HCT116 (cell line): Measurements from ENCODE around the gene NFATC1. TPM values are rescaled to one million over a fixed set of nuclear protein-coding genes. Genes with fewer than 3 reads are reported as not detected.

Experiments
- ATAC-seq: fragments of 200-7000 bp; cut with Tn5 transposase; 2 replicates; pipeline ENCODE4 v1.9.1; 2020; ENCODE audit warnings: mild to moderate bottlenecking, moderate library complexity
- BruUV-seq: library from RNA; stranded (reverse); fragments of 400-500 nt; replicated peaks from 2 replicates; lab custom pipeline; 2021; lab: Mats Ljungman, UMichigan
- CTCF ChIA-PET: fragments of 300-600 bp; sonication (Branson Sonifier 250); formaldehyde crosslinking; loops from one replicate; lab custom pipeline; 2021; ENCODE audit warnings: antibody characterized with exemption; lab: Charles Lee
- POLR2A ChIA-PET: fragments of 300-600, 350-600 bp; sonication (Branson Sonifier 250); formaldehyde crosslinking; loops from one replicate; lab custom pipeline; 2021; ENCODE audit warnings: antibody characterized with exemption; lab: Charles Lee
- RAD21 ChIA-PET, 2 experiments: fragments of 300-600 bp; sonication (Branson Sonifier 250); formaldehyde crosslinking; loops; one replicate each; lab custom pipeline; 2023; ENCODE audit warnings: low total read pairs in 2 of 2; ENCODE audit not compliant: uncharacterized antibody in 2 of 2, unreplicated experiment in 2 of 2, low non-redundant PET in 1 of 2; lab: Charles Lee
- DNase-seq: peaks from one replicate; pipeline ENCODE4 v3.0.0-alpha.2; 2010; ENCODE audit warnings: low read depth, low spot score
- H2AFZ ChIP-seq: fragments of 200-600 bp; shearing (Covaris generic), sonication (generic); 2 replicates; pipeline ENCODE4 v1.6.1; 2017; ENCODE audit warnings: low read depth, mixed run types, mixed read lengths, antibody characterized with exemption, low read length; ENCODE audit not compliant: poor library complexity, severe bottlenecking
- H3K27ac ChIP-seq: 2 replicates; pipeline ENCODE4 v1.5.1; 2012; ENCODE audit warnings: low read depth, low read length
- H3K27me3 ChIP-seq: fragments of 200-600 bp; sonication (generic); 2 replicates; pipeline ENCODE4 v1.6.1; 2016; ENCODE audit warnings: mixed run types, low read length, mixed read lengths; ENCODE audit not compliant: insufficient read depth
- H3K36me3 ChIP-seq, 2 experiments: fragments of 200-500 bp in 1 of 2; fragments of 200-600 bp in 1 of 2; sonication (Bioruptor generic) in 1 of 2; sonication (generic) in 1 of 2; 2 replicates each; pipeline versions ENCODE4 v1.5.1 to v1.6.1; 2014 to 2016; ENCODE audit warnings: low read length in 2 of 2, inconsistent platforms in 1 of 2, mixed read lengths in 1 of 2, mixed run types in 1 of 2; ENCODE audit not compliant: insufficient read depth in 2 of 2, control insufficient read depth in 1 of 2
- H3K4me1 ChIP-seq, 2 experiments: fragments of 200-600 bp in 1 of 2; sonication (generic) in 1 of 2; 2 replicates each; pipeline versions ENCODE4 v1.5.1 to v1.6.1; 2012 to 2017; ENCODE audit warnings: low read length in 2 of 2, inconsistent platforms in 1 of 2, mild to moderate bottlenecking in 1 of 2, mixed read lengths in 1 of 2, mixed run types in 1 of 2, moderate library complexity in 1 of 2; ENCODE audit not compliant: insufficient read depth in 2 of 2, control insufficient read depth in 1 of 2
- H3K4me2 ChIP-seq: fragments of 200-600 bp; sonication (generic); 2 replicates; pipeline ENCODE4 v1.6.1; 2017; ENCODE audit warnings: mixed run types, low read length, mixed read lengths
- H3K4me3 ChIP-seq, 2 experiments: fragments of 200-600 bp in 1 of 2; sonication (generic) in 1 of 2; replicated peaks in 1 of 2; 2 replicates each; pipeline ENCODE4 v1.5.1; 2011 to 2016; ENCODE audit warnings: low read length in 2 of 2, control low read depth in 1 of 2, low read depth in 1 of 2, mild to moderate bottlenecking in 1 of 2, mixed read lengths in 1 of 2, mixed run types in 1 of 2
- H3K79me2 ChIP-seq: fragments of 200-600 bp; sonication (generic); 2 replicates; pipeline ENCODE4 v1.6.1; 2017; ENCODE audit warnings: mild to moderate bottlenecking, mixed run types, low read length, moderate library complexity, mixed read lengths; ENCODE audit not compliant: insufficient read depth
- H3K9ac ChIP-seq: fragments of 200-600 bp; sonication (generic); 2 replicates; pipeline ENCODE4 v1.6.1; 2016; ENCODE audit warnings: low read length, mixed read lengths
- H3K9me2 ChIP-seq: fragments of 200-600 bp; sonication (generic), shearing (Covaris generic); 2 replicates; pipeline ENCODE4 v1.6.1; 2017; ENCODE audit warnings: mixed run types, mild to moderate bottlenecking, moderate library complexity; ENCODE audit not compliant: insufficient read depth
- H3K9me3 ChIP-seq, 2 experiments: fragments of 200-500 bp in 1 of 2; fragments of 200-600 bp in 1 of 2; sonication (Bioruptor generic) in 1 of 2; sonication (generic) in 1 of 2; 2 replicates each; pipeline ENCODE4 v1.6.1; 2014 to 2017; ENCODE audit warnings: low read length in 2 of 2, mixed read lengths in 2 of 2, inconsistent platforms in 1 of 2, low read depth in 1 of 2, mild to moderate bottlenecking in 1 of 2, mixed run types in 1 of 2, moderate library complexity in 1 of 2; ENCODE audit not compliant: control insufficient read depth in 1 of 2, insufficient read depth in 1 of 2
- H4K20me1 ChIP-seq: fragments of 200-600 bp; sonication (generic), shearing (Covaris generic); 2 replicates; pipeline ENCODE4 v1.6.1; 2017; ENCODE audit warnings: mixed run types, mild to moderate bottlenecking, moderate library complexity; ENCODE audit not compliant: insufficient read depth
- CBX3 ChIP-seq: IDR thresholded peaks from 2 replicates; pipeline ENCODE4 v1.6.1; 2012; ENCODE audit warnings: low read depth
- FOSL1 ChIP-seq: IDR thresholded peaks from 2 replicates; pipeline ENCODE4 v1.6.1; 2012; ENCODE audit warnings: low read depth
- POLR2AphosphoS5 ChIP-seq: IDR thresholded peaks from 2 replicates; pipeline ENCODE4 v1.6.1; 2011; ENCODE audit warnings: mild to moderate bottlenecking, low read depth, low read length, moderate library complexity
- RAD21 ChIP-seq: IDR thresholded peaks from 2 replicates; pipeline ENCODE4 v1.6.1; 2012; ENCODE audit warnings: low read depth, mild to moderate bottlenecking
- REST ChIP-seq: IDR thresholded peaks from 2 replicates; pipeline ENCODE4 v1.6.1; 2012; ENCODE audit warnings: low read depth
- SIN3A ChIP-seq: IDR thresholded peaks from 2 replicates; pipeline ENCODE4 v1.6.1; 2012; ENCODE audit warnings: low read depth
- SP1 ChIP-seq: IDR thresholded peaks from 2 replicates; pipeline ENCODE4 v1.6.1; 2012; ENCODE audit warnings: low read depth
- SRF ChIP-seq: IDR thresholded peaks from 2 replicates; pipeline ENCODE4 v1.6.1; 2012; ENCODE audit warnings: low read depth
- YY1 ChIP-seq: IDR thresholded peaks from 2 replicates; pipeline ENCODE4 v1.6.1; 2011; ENCODE audit warnings: low read length, low read depth, moderate library complexity, mild to moderate bottlenecking; ENCODE audit not compliant: insufficient replicate concordance; ENCODE audit errors: extremely low read depth
- ZBTB33 ChIP-seq: IDR thresholded peaks from 2 replicates; pipeline ENCODE4 v1.6.1; 2011; ENCODE audit warnings: mild to moderate bottlenecking, low read length, moderate library complexity; ENCODE audit not compliant: insufficient replicate concordance; ENCODE audit errors: extremely low read depth
- ZFX ChIP-seq: fragments of 450-650 bp; IDR thresholded peaks from 2 replicates; pipeline ENCODE4 v1.6.1; 2017
- intact Hi-C: fragments of 100-400 bp; cut with micrococcal nuclease; formaldehyde crosslinking; loops from 2 replicates; pipeline ENCODE4 v1.10.0; 2022
- total RNA-seq: library from RNA; stranded (reverse); gene quantifications from one replicate; pipeline ENCODE4 v1.2.1, GENCODE V29; 2021; ENCODE audit not compliant: unreplicated experiment
- TF ChIP-seq, protein P1 (sequence below): IDR thresholded peaks from 2 replicates; pipeline ENCODE4 v1.6.1; 2012
- TF ChIP-seq, protein P2 (sequence below), 3 experiments: fragments of 200-600 bp in 1 of 3; sonication (generic) in 1 of 3; IDR thresholded peaks in 2 of 3; conservative IDR thresholded peaks in 1 of 3; 2 replicates each; pipeline ENCODE4 v1.5.1; 2012 to 2017; ENCODE audit warnings: low read depth in 2 of 3, low read length in 2 of 3, antibody characterized with exemption in 1 of 3, borderline replicate concordance in 1 of 3, control low read depth in 1 of 3, mild to moderate bottlenecking in 1 of 3, mixed read lengths in 1 of 3, mixed run types in 1 of 3, moderate library complexity in 1 of 3; ENCODE audit not compliant: insufficient read depth in 1 of 3
- TF ChIP-seq, protein P3 (sequence below): IDR thresholded peaks from 2 replicates; pipeline ENCODE4 v1.6.1; 2012

NFATC1 gene
- total RNA-seq, 1 experiment from 2014 or later: 20.8 TPM

- H3K9ac ChIP-seq: no peak overlapping the region
These were observed 43.3 kb downstream of the NFATC1 start for GRCh38 chr18:79438898-79439627.

More at GRCh38 chr18:79438898-79439627, 43.3 kb downstream of the NFATC1 start:
- ATAC-seq: no peak
- intact Hi-C loops: no loop called here
- TF ChIP-seq SP1: no peak
- TF ChIP-seq, protein P1, sequence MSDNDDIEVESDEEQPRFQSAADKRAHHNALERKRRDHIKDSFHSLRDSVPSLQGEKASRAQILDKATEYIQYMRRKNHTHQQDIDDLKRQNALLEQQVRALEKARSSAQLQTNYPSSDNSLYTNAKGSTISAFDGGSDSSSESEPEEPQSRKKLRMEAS: no peak
- TF ChIP-seq, protein P2, sequence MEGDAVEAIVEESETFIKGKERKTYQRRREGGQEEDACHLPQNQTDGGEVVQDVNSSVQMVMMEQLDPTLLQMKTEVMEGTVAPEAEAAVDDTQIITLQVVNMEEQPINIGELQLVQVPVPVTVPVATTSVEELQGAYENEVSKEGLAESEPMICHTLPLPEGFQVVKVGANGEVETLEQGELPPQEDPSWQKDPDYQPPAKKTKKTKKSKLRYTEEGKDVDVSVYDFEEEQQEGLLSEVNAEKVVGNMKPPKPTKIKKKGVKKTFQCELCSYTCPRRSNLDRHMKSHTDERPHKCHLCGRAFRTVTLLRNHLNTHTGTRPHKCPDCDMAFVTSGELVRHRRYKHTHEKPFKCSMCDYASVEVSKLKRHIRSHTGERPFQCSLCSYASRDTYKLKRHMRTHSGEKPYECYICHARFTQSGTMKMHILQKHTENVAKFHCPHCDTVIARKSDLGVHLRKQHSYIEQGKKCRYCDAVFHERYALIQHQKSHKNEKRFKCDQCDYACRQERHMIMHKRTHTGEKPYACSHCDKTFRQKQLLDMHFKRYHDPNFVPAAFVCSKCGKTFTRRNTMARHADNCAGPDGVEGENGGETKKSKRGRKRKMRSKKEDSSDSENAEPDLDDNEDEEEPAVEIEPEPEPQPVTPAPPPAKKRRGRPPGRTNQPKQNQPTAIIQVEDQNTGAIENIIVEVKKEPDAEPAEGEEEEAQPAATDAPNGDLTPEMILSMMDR (IDR thresholded peaks at IDR 0.05 in 2 of 3, conservative IDR thresholded peaks at IDR 0.05 in 1 of 3; ENCODE audit: borderline replicate concordance in 1 of 3, insufficient read depth in 1 of 3, low read depth in 2 of 3, low read length in 2 of 3): no peak
- TF ChIP-seq RAD21: no peak
- TF ChIP-seq ZBTB33: no peak
- no peak for TF ChIP-seq POLR2AphosphoS5
- TF ChIP-seq SIN3A: no peak
- TF ChIP-seq SRF: no peak
- no peak for TF ChIP-seq REST
- no peak for TF ChIP-seq YY1
- no peak for TF ChIP-seq ZFX
- TF ChIP-seq CBX3: no peak
- no peak for TF ChIP-seq FOSL1
- TF ChIP-seq, protein P3, sequence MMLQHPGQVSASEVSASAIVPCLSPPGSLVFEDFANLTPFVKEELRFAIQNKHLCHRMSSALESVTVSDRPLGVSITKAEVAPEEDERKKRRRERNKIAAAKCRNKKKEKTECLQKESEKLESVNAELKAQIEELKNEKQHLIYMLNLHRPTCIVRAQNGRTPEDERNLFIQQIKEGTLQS: no peak
- no peak overlapping the region for H3K27ac ChIP-seq
- no peak for DNase-seq
- H3K4me1 ChIP-seq: no peaks in the 10 kb centered on the region
- no peak overlapping the region for H3K4me2 ChIP-seq
- no peaks in the 10 kb centered on the region for H4K20me1 ChIP-seq
- no peaks in the 10 kb centered on the region for H3K9me2 ChIP-seq
- no peak overlapping the region for H2AFZ ChIP-seq
- no peaks in the 10 kb centered on the region for H3K79me2 ChIP-seq
- H3K4me3 ChIP-seq: no peak overlapping the region
- H3K36me3 ChIP-seq: no peaks in the 10 kb centered on the region
- no peaks in the 10 kb centered on the region for H3K27me3 ChIP-seq
- H3K9me3 ChIP-seq: no peaks in the 10 kb centered on the region
- POLR2A ChIA-PET: no interaction called here
- RAD21 ChIA-PET: no interaction called here
- CTCF ChIA-PET: no interaction called here
- no TSS peak for BruUV-seq
